Measurements from ENCODE around the gene TMEM123.

GRCh38 chr11:102410382-102410784, 42.2 kb downstream of the TMEM123 start:
- TF ChIP-seq POLR2A (IDR thresholded peaks at IDR 0.05; ENCODE audit: low read depth, low read length) (no peak), CTCF (conservative IDR thresholded peaks at IDR 0.05; ENCODE audit: low read depth, low read length) (no peak), BHLHE40 (IDR thresholded peaks at IDR 0.05; ENCODE audit: low read depth, low read length) (no peak), RCOR1 (IDR thresholded peaks at IDR 0.05; ENCODE audit: insufficient replicate concordance, low read length) (no peak), SMC3 (IDR thresholded peaks at IDR 0.05; ENCODE audit: low read depth, low read length) (no peak), FOS (IDR thresholded peaks at IDR 0.05; ENCODE audit: low read depth, low read length) (no peak), MAZ (IDR thresholded peaks at IDR 0.05; ENCODE audit: borderline replicate concordance, low read depth, low read length) (no peak), MXI1 (IDR thresholded peaks at IDR 0.05; ENCODE audit: borderline replicate concordance, low read depth, low read length) (no peak), RFX5 (IDR thresholded peaks at IDR 0.05; ENCODE audit: low read depth, low read length) (no peak), RAD21 (IDR thresholded peaks at IDR 0.05; ENCODE audit: low read length) (no peak)
- TF ChIP-seq, protein P1, sequence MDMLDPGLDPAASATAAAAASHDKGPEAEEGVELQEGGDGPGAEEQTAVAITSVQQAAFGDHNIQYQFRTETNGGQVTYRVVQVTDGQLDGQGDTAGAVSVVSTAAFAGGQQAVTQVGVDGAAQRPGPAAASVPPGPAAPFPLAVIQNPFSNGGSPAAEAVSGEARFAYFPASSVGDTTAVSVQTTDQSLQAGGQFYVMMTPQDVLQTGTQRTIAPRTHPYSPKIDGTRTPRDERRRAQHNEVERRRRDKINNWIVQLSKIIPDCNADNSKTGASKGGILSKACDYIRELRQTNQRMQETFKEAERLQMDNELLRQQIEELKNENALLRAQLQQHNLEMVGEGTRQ (IDR thresholded peaks at IDR 0.05; ENCODE audit: low read depth, low read length) = no peak
